ENCODE measurements around the gene CHMP4A.

The CHMP4A gene

GRCh38 chr14:24179294-24179960 is 33.9 kb downstream of the CHMP4A start:
- Histone ChIP-seq H3K27me3 (ENCODE audit: low read depth) (no peaks in the 10 kb centered on the region), H3K36me3 (replicated peaks) (peaks cover 60% of the 10 kb centered on the region), H3K9me3 (no peaks in the 10 kb centered on the region), H3K4me3 (no peak overlapping the region), H3K4me1 (no peaks in the 10 kb centered on the region)
- in situ Hi-C loops (cut with MboI; ENCODE audit: low sequenced_read_pairs): no loop called here
- DNase-seq (ENCODE audit: low spot score in 2 of 2): no peak

- Histone ChIP-seq H3K4me3 (no peak overlapping the region), H3K9me3 (no peaks in the 10 kb centered on the region), H3K4me1 (no peaks in the 10 kb centered on the region), H3K27me3 (ENCODE audit: low read depth) (no peaks in the 10 kb centered on the region), H3K36me3 (replicated peaks) (peaks cover 55% of the 10 kb centered on the region)
- in situ Hi-C loops (cut with MboI; ENCODE audit: low sequenced_read_pairs): no loop called here
- no peak for DNase-seq (ENCODE audit: low spot score in 2 of 2)
Measured at GRCh38 chr14:24178399-24179178, 34.7 kb downstream of the CHMP4A start.

GRCh38 chr14:24177891-24178290 is 35.4 kb downstream of the CHMP4A start:
- in situ Hi-C loops (cut with MboI; ENCODE audit: low sequenced_read_pairs): no loop called here
- no peak overlapping the region for H3K4me3 ChIP-seq

DNA sequence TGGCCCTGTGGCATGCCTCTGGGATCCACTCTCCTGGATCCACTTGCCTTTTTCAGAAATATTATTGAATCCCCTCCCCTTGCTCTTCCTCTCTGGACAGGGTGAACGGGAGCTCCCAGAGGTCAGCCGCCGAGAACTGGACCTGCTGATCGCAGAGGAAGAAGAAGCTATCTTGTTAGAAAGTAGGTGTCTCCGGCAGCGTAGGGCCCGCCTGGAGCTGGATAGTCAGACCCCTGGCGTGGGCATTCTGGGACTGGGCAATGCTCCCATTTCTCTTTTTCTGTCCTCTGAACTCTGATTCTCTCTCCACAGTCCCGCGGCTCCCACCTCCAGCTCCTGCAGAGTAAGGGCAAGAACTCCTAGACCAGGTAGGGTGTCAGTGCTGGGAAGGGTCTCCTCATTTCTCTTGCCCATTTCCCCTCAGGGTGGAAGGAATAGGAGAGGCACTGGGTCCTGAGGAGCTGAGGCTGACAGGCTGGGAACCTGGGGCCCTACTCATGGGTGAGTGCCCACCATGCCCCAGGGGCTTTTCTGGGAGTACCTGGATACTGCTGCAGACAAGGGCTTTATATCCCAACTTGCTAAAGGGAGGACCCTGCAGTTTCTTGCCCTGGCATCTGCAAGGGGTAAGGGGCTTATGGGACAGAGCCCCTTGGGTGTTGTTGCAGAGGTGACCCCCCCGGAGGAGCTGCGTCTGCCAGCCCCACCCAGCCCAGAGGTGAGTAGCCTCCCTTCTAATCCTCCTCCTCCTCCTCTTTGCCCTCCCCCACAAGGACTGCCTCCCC is 36.1 kb downstream of the CHMP4A start:
- no peaks in the 10 kb centered on the region for H3K27me3 ChIP-seq (ENCODE audit: low read depth)
- no peak overlapping the region for H3K4me3 ChIP-seq
- H3K4me1 ChIP-seq: no peaks in the 10 kb centered on the region
- H3K9me3 ChIP-seq: no peaks in the 10 kb centered on the region
- H3K36me3 ChIP-seq (replicated peaks): peaks cover 42% of the 10 kb centered on the region
- DNase-seq (ENCODE audit: low spot score in 2 of 2): no peak
- in situ Hi-C loops (cut with MboI; ENCODE audit: low sequenced_read_pairs): no loop called here

More at GRCh38 chr14:24177891-24178290, 35.4 kb downstream of the CHMP4A start:
- H3K4me1 ChIP-seq: no peaks in the 10 kb centered on the region
- H3K9me3 ChIP-seq: no peaks in the 10 kb centered on the region
- H3K36me3 ChIP-seq (replicated peaks): peaks cover 48% of the 10 kb centered on the region
- H3K27me3 ChIP-seq (ENCODE audit: low read depth): no peaks in the 10 kb centered on the region
- no peak for DNase-seq (ENCODE audit: low spot score in 2 of 2)

- in situ Hi-C loops (cut with MboI; ENCODE audit: low sequenced_read_pairs): no loop called here
- peaks cover 35% of the 10 kb centered on the region for H3K36me3 ChIP-seq (replicated peaks)
- H3K27me3 ChIP-seq (ENCODE audit: low read depth): no peaks in the 10 kb centered on the region
- no peak for DNase-seq (ENCODE audit: low spot score in 2 of 2)
- H3K4me1 ChIP-seq: no peaks in the 10 kb centered on the region
- no peaks in the 10 kb centered on the region for H3K9me3 ChIP-seq
- no peak overlapping the region for H3K4me3 ChIP-seq
Measured at GRCh38 chr14:24176599-24176998, 36.7 kb downstream of the CHMP4A start.

- DNase-seq (ENCODE audit: low spot score in 2 of 2): no peak
- no peaks in the 10 kb centered on the region for H3K4me1 ChIP-seq
- H3K9me3 ChIP-seq: no peaks in the 10 kb centered on the region
- no peaks in the 10 kb centered on the region for H3K27me3 ChIP-seq (ENCODE audit: low read depth)
- in situ Hi-C loops (cut with MboI; ENCODE audit: low sequenced_read_pairs): no loop called here
- no peaks in the 10 kb centered on the region; the same call in none of the 2 replicates for H3K36me3 ChIP-seq (replicated peaks)
- no peak overlapping the region for H3K4me3 ChIP-seq
Measured at GRCh38 chr14:24172871-24173281, 40.4 kb downstream of the CHMP4A start.

DNA sequence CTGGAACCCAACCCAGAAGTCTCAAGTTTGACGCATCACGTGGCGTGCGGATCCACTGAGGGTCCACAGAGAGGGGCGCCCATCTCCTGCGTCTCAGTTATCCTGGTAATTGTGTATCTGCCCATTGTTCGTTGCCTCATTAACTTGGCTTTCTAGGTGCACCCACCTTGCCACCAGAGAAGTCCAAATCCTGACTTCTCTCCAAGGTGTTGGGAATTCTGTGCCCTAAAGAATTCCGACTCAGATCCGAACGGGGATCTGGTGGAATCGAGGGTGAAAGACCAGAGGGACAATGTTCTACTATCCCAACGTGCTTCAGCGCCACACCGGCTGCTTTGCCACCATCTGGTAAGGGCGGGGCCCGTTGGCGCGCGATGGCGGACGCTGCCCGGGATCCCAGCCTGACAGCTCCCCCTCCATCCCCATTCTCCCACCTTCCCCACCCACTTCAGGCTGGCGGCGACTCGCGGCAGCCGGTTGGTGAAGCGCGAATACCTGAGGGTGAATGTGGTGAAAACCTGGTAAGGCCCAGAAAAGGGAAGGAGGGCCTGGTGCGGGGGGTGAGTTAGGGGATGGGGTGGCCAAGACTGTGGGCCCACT is 40.9 kb downstream of the CHMP4A start:
- no peak overlapping the region for H3K4me3 ChIP-seq
- H3K36me3 ChIP-seq (replicated peaks): no peaks in the 10 kb centered on the region
- H3K27me3 ChIP-seq (ENCODE audit: low read depth): no peaks in the 10 kb centered on the region
- no peaks in the 10 kb centered on the region for H3K4me1 ChIP-seq
- no peaks in the 10 kb centered on the region for H3K9me3 ChIP-seq
- in situ Hi-C loops (cut with MboI; ENCODE audit: low sequenced_read_pairs): no loop called here
- DNase-seq (ENCODE audit: low spot score in 2 of 2): no peak

DNA sequence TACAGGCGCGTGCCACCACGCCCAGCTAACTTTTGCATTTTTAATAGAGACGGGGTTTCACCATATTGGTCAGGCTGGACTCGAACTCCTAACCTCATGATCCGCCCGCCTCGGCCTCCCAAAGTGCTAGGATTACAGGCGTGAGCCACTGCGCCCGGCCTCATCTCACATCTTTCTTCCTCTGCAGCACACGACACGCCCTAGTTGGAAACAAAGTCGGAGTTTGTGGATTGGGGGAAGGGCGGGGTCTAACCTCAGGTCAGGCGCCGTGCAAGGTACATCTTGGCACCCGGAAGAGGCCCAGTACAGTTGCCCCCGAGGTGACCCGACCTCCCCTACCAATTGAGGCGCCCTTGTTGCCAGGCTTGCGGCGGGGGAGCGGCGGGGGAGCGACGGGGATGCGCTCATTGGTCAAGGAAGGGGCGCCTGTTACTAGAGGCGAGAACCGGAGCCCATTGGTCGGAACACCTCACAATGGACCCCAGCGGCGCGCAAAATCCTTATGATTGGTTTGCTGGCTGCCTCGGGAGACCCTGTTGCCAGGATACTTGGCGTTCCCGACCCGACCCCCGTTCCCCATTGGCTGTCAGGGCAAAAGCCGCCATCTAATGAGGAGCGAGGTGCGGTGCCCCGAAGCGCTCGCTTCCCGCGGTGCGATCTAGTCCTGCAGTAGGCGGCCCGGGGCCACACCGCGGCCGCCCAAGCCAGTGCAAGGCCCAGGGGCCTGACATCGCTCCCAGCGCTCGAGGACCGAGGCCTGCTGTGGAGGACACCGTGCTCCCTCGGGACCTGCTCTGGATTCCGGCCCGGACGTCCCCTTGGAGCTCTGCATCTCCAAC is 41.6 kb downstream of the CHMP4A start, which contains the start of gene REC8:
REC8 (plus strand) TSS at position 659 of the 839 bp plus-strand sequence. CDS start 473 bp downstream, outside the sequence.
- H3K36me3 ChIP-seq (replicated peaks): no peaks in the 10 kb centered on the region
- DNase-seq (ENCODE audit: low spot score in 2 of 2): no peak
- H3K4me1 ChIP-seq: no peaks in the 10 kb centered on the region
- in situ Hi-C loops (cut with MboI; ENCODE audit: low sequenced_read_pairs): no loop called here
- H3K27me3 ChIP-seq (ENCODE audit: low read depth): no peaks in the 10 kb centered on the region
- no peak within 1 kb of the TSS for H3K4me3 ChIP-seq
- no peaks in the 10 kb centered on the region for H3K9me3 ChIP-seq

- H3K27me3 ChIP-seq (ENCODE audit: low read depth): no peaks in the 10 kb centered on the region
- H3K4me3 ChIP-seq: no peak overlapping the region
- in situ Hi-C loops (cut with MboI; ENCODE audit: low sequenced_read_pairs): no loop called here
Measured at GRCh38 chr14:24167469-24168114, 45.7 kb downstream of the CHMP4A start.

GRCh38 chr14:24165785-24166184 is 47.5 kb downstream of the CHMP4A start:
- Histone ChIP-seq H3K36me3 (replicated peaks) (peaks cover 31% of the 10 kb centered on the region), H3K27me3 (ENCODE audit: low read depth) (no peaks in the 10 kb centered on the region), H3K4me3 (no peak overlapping the region), H3K4me1 (peaks cover 3% of the 10 kb centered on the region; the same call in 1 of the 2 replicates), H3K9me3 (no peaks in the 10 kb centered on the region)
- DNase-seq (ENCODE audit: low spot score in 2 of 2): no peak
- in situ Hi-C loops (cut with MboI; ENCODE audit: low sequenced_read_pairs): no loop called here

More at GRCh38 chr14:24167469-24168114, 45.7 kb downstream of the CHMP4A start:
- DNase-seq (ENCODE audit: low spot score in 2 of 2): no peak
- peaks cover 26% of the 10 kb centered on the region for H3K36me3 ChIP-seq (replicated peaks)
- no peaks in the 10 kb centered on the region for H3K4me1 ChIP-seq
- H3K9me3 ChIP-seq: no peaks in the 10 kb centered on the region

DNA sequence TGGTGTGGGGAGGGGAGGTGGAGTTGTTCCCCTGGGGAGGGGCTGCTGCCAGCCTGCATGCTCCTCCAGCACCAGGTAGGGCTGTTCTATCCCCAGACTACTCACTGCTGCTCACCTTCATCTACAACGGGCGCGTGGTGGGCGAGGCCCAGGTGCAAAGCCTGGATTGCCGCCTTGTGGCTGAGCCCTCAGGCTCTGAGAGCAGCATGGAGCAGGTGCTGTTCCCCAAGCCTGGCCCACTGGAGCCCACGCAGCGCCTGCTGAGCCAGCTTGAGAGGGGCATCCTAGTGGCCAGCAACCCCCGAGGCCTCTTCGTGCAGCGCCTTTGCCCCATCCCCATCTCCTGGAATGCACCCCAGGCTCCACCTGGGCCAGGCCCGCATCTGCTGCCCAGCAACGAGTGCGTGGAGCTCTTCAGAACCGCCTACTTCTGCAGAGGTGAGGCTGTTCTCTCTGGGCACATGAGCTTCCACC is 48.7 kb downstream of the CHMP4A start:
- DNase-seq (ENCODE audit: low spot score in 2 of 2): no peak
- Histone ChIP-seq H3K9me3 (no peaks in the 10 kb centered on the region), H3K4me3 (no peak overlapping the region), H3K36me3 (replicated peaks) (peaks cover 44% of the 10 kb centered on the region), H3K27me3 (ENCODE audit: low read depth) (no peaks in the 10 kb centered on the region), H3K4me1 (peaks cover 5% of the 10 kb centered on the region; the same call in 1 of the 2 replicates)
- in situ Hi-C loops (cut with MboI; ENCODE audit: low sequenced_read_pairs): no loop called here

DNA sequence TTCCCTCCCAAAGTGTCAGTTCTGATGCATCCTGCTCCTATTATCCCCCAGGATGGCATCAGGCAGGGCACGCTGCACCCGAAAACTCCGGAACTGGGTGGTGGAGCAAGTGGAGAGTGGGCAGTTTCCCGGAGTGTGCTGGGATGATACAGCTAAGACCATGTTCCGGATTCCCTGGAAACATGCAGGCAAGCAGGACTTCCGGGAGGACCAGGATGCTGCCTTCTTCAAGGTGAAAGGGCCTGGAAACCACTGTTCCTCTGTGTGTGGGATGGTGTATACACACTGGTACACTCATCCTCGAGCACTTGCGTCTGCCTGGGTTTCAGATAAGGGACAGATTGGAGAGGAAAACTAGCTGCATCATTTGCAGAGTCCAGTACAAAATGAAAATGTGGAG is 51.2 kb downstream of the CHMP4A start:
- no peak for DNase-seq (ENCODE audit: low spot score in 2 of 2)
- peaks cover 59% of the 10 kb centered on the region for H3K36me3 ChIP-seq (replicated peaks)
- H3K4me1 ChIP-seq: peaks cover 5% of the 10 kb centered on the region; the same call in 1 of the 2 replicates
- in situ Hi-C loops (cut with MboI; ENCODE audit: low sequenced_read_pairs): no loop called here
- H3K9me3 ChIP-seq: no peaks in the 10 kb centered on the region
- no peaks in the 10 kb centered on the region for H3K27me3 ChIP-seq (ENCODE audit: low read depth)
- no peak overlapping the region for H3K4me3 ChIP-seq
